ENCODE measurements around the gene INCENP.

INCENP gene

GRCh38 chr11:62141111-62142042 lies 17.6 kb downstream of the INCENP start:
- DNase-seq (ENCODE audit: low spot score), result no peak

- peak; percentile 51 for DNase-seq (ENCODE audit: low spot score)
Observed at GRCh38 chr11:62142043-62142375, 18.2 kb downstream of the INCENP start.

GRCh38 chr11:62142921-62143320 lies 19.1 kb downstream of the INCENP start:
- DNase-seq (ENCODE audit: low spot score), result peak; percentile 80

- DNase-seq (ENCODE audit: low spot score), result no peak
Observed at GRCh38 chr11:62143727-62144126, 19.9 kb downstream of the INCENP start.

- no peak for DNase-seq (ENCODE audit: low spot score)
Observed at GRCh38 chr11:62144641-62145255, 20.9 kb downstream of the INCENP start.

GRCh38 chr11:62145261-62145871 lies 21.6 kb downstream of the INCENP start:
- peak; percentile 49 for DNase-seq (ENCODE audit: low spot score)

- DNase-seq (ENCODE audit: low spot score), result no peak
Observed at GRCh38 chr11:62146476-62147200, 22.8 kb downstream of the INCENP start.

- DNase-seq (ENCODE audit: low spot score), result no peak
Observed at GRCh38 chr11:62147545-62147944, 23.7 kb downstream of the INCENP start.

GRCh38 chr11:62148271-62148980 lies 24.6 kb downstream of the INCENP start:
- no peak for DNase-seq (ENCODE audit: low spot score)

- no peak for DNase-seq (ENCODE audit: low spot score)
Observed at GRCh38 chr11:62149986-62150886, 26.4 kb downstream of the INCENP start.

- no peak for DNase-seq (ENCODE audit: low spot score)
Observed at GRCh38 chr11:62150887-62151736, 27.3 kb downstream of the INCENP start.

GRCh38 chr11:62151737-62152102 lies 27.9 kb downstream of the INCENP start:
- no peak for DNase-seq (ENCODE audit: low spot score)

GRCh38 chr11:62152245-62153086 lies 28.7 kb downstream of the INCENP start:
- DNase-seq (ENCODE audit: low spot score), result no peak

- DNase-seq (ENCODE audit: low spot score), result no peak
Observed at GRCh38 chr11:62153087-62153395, 29.2 kb downstream of the INCENP start.

- no peak for DNase-seq (ENCODE audit: low spot score)
Observed at GRCh38 chr11:62153617-62154016, 29.8 kb downstream of the INCENP start.

- no peak for DNase-seq (ENCODE audit: low spot score)
Observed at GRCh38 chr11:62157603-62158002, 33.8 kb downstream of the INCENP start.

- DNase-seq (ENCODE audit: low spot score), result no peak
Observed at GRCh38 chr11:62166371-62166770, 42.6 kb downstream of the INCENP start.

GRCh38 chr11:62169448-62169847 lies 45.6 kb downstream of the INCENP start:
- DNase-seq (ENCODE audit: low spot score), result no peak

- DNase-seq (ENCODE audit: low spot score), result no peak
Observed at GRCh38 chr11:62169935-62170334, 46.1 kb downstream of the INCENP start.

All from left forelimb (tissue), 1 donor.